GM23248 (cell line): ENCODE results near the gene ZSCAN5B. TPM values are rescaled to one million over a fixed set of nuclear protein-coding genes. Genes with fewer than 3 reads are reported as not detected.
"Not testable (repeated sequence)": the region's sequence is repeated elsewhere in the genome, so short reads cannot be mapped to it uniquely, and the experiment has no call there.

Experiments
- DNase-seq: peaks from one replicate; pipeline ENCODE4 v3.0.0-alpha.2; 2015
- H2AFZ ChIP-seq: fragments of 200-600 bp; sonication (generic); 2 replicates; pipeline ENCODE4 v1.6.1; 2016; ENCODE audit warnings: antibody characterized with exemption
- H3F3A ChIP-seq: fragments of 200-600 bp; sonication (generic); 2 replicates; pipeline ENCODE4 v1.6.1; 2016; ENCODE audit warnings: mild to moderate bottlenecking, antibody characterized with exemption, mixed run types; ENCODE audit not compliant: insufficient read depth
- H3K27ac ChIP-seq: fragments of 200-600 bp; sonication (generic); 2 replicates; pipeline ENCODE4 v1.5.1; 2016; ENCODE audit warnings: mild to moderate bottlenecking
- H3K27me3 ChIP-seq: fragments of 200-600 bp; sonication (generic); replicated peaks from 2 replicates; pipeline ENCODE4 v1.6.1; 2016; ENCODE audit warnings: mild to moderate bottlenecking; ENCODE audit not compliant: insufficient read depth
- H3K36me3 ChIP-seq: fragments of 200-600 bp; sonication (generic); 2 replicates; pipeline ENCODE4 v1.6.1; 2016; ENCODE audit warnings: low read depth, mild to moderate bottlenecking
- H3K4me1 ChIP-seq: fragments of 200-600 bp; sonication (generic); 2 replicates; pipeline ENCODE4 v1.6.1; 2016; ENCODE audit warnings: mild to moderate bottlenecking; ENCODE audit not compliant: insufficient read depth
- H3K4me2 ChIP-seq: fragments of 200-600 bp; sonication (generic); one replicate; pipeline ENCODE4 v1.6.1; 2016; ENCODE audit warnings: mild to moderate bottlenecking; ENCODE audit not compliant: unreplicated experiment
- H3K4me3 ChIP-seq: fragments of 200-600 bp; sonication (generic); 2 replicates; pipeline ENCODE4 v1.5.1; 2016; ENCODE audit warnings: mild to moderate bottlenecking
- H3K79me2 ChIP-seq: fragments of 200-600 bp; sonication (generic); 2 replicates; pipeline ENCODE4 v1.6.1; 2016; ENCODE audit warnings: mild to moderate bottlenecking; ENCODE audit not compliant: insufficient read depth
- H3K9ac ChIP-seq: fragments of 200-600 bp; sonication (generic); 2 replicates; pipeline ENCODE4 v1.6.1; 2016; ENCODE audit warnings: mild to moderate bottlenecking
- H3K9me2 ChIP-seq: fragments of 200-600 bp; sonication (generic); 2 replicates; pipeline ENCODE4 v1.6.1; 2016; ENCODE audit warnings: mixed run types, mild to moderate bottlenecking, moderate library complexity; ENCODE audit not compliant: insufficient read depth
- H3K9me3 ChIP-seq: fragments of 200-600 bp; sonication (generic); one replicate; pipeline ENCODE4 v1.6.1; 2017; ENCODE audit warnings: low read depth
- H4K20me1 ChIP-seq: fragments of 200-600 bp; sonication (generic); 2 replicates; pipeline ENCODE4 v1.6.0; 2016; ENCODE audit not compliant: insufficient read depth
- EZH2 ChIP-seq: fragments of 200-600 bp; sonication (generic); IDR thresholded peaks from 2 replicates; pipeline ENCODE4 v1.6.1; 2018; ENCODE audit warnings: antibody characterized with exemption, mild to moderate bottlenecking; ENCODE audit not compliant: insufficient read depth, poor library complexity, severe bottlenecking
- EZH2phosphoT487 ChIP-seq: fragments of 200-600 bp; sonication (generic); IDR thresholded peaks from 2 replicates; pipeline ENCODE4 v1.6.1; 2018; ENCODE audit warnings: antibody characterized with exemption, moderate library complexity, mild to moderate bottlenecking, low read depth; ENCODE audit not compliant: insufficient read depth
- WGBS, 2 experiments: methylation state at CpG; one replicate each; pipeline ENCODE4 v1.1.6; 2015 to 2017; ENCODE audit warnings: low lambda C conversion rate in 2 of 2, low coverage in 1 of 2; ENCODE audit errors: missing lambda C conversion rate in 2 of 2; 5-methylcytosine and 5-hydroxymethylcytosine counted together
- in situ Hi-C: fragments of 300-500 bp; cut with MboI; formaldehyde crosslinking; loops from 2 replicates; pipeline ENCODE4 v1.15.0; 2020
- polyA plus RNA-seq: library from polyadenylated mRNA; unstranded; fragments of >200 nt; fragmentation: Nextera tagmentation; extraction: Ambion mirVana; gene quantifications from 2 replicates; pipeline ENCODE4 v1.2.1, GENCODE V29; 2016
- total RNA-seq: library from RNA; depleted of rRNA; stranded (reverse); fragments of >200 nt; shearing (Covaris generic); gene quantifications from 2 replicates; pipeline ENCODE4 v1.2.3, GENCODE V29; 2014

The ZSCAN5B gene
- total and polyA plus RNA-seq, 2 experiments from 2014 or later: not detected

- Histone ChIP-seq H2AFZ (no peak overlapping the region), H3K79me2 (no peaks in the 10 kb centered on the region), H3K27ac (no peak overlapping the region), H4K20me1 (no peaks in the 10 kb centered on the region), H3K4me3 (no peak overlapping the region), H3K4me1 (no peaks in the 10 kb centered on the region), H3K9me3 (no peaks in the 10 kb centered on the region), H3K36me3 (no peaks in the 10 kb centered on the region), H3K27me3 (0 out of 2 replicates have a peak, but pooled peaks cover 4% of the 10 kb centered on the region), H3F3A (no peaks in the 10 kb centered on the region), H3K9ac (no peak overlapping the region), H3K9me2 (no peaks in the 10 kb centered on the region), H3K4me2 (no peak overlapping the region)
- WGBS, 2 experiments: 20 to 29% methylated on average over 7 of the region's 7 CpGs
- DNase-seq: no peak
- in situ Hi-C loops: no loop called here
- TF ChIP-seq EZH2phosphoT487 (no peak), EZH2 (no peak)
Observed at GRCh38 chr19:56191115-56191514, 6.5 kb downstream of the ZSCAN5B start.

GRCh38 chr19:56189785-56190184 lies 7.8 kb downstream of the ZSCAN5B start:
- Histone ChIP-seq H3K9me3 (no peaks in the 10 kb centered on the region), H2AFZ (no peak overlapping the region), H3K4me3 (no peak overlapping the region), H3K36me3 (no peaks in the 10 kb centered on the region), H3K4me2 (no peak overlapping the region), H3K27me3 (peaks cover 4% of the 10 kb centered on the region; the same call in 1 of the 2 replicates), H3K9ac (no peak overlapping the region), H3K9me2 (no peaks in the 10 kb centered on the region), H3K4me1 (no peaks in the 10 kb centered on the region), H3K27ac (no peak overlapping the region), H3F3A (no peaks in the 10 kb centered on the region), H4K20me1 (no peaks in the 10 kb centered on the region), H3K79me2 (no peaks in the 10 kb centered on the region)
- no peak for TF ChIP-seq EZH2phosphoT487
- TF ChIP-seq EZH2: no peak
- in situ Hi-C loops: no loop called here
- no peak for DNase-seq
- 54 to 59% methylated on average over 17 of the region's 17 CpGs for WGBS, 2 experiments

- Histone ChIP-seq H3K27me3 (peaks cover 4% of the 10 kb centered on the region; the same call in 1 of the 2 replicates), H3K9me2 (no peaks in the 10 kb centered on the region), H3K9ac (no peak overlapping the region), H3K9me3 (no peaks in the 10 kb centered on the region), H3K4me3 (no peak overlapping the region), H4K20me1 (no peaks in the 10 kb centered on the region), H3K79me2 (no peaks in the 10 kb centered on the region), H3K4me2 (no peak overlapping the region), H3K27ac (no peak overlapping the region), H3K4me1 (no peaks in the 10 kb centered on the region), H3K36me3 (no peaks in the 10 kb centered on the region), H2AFZ (no peak overlapping the region), H3F3A (no peaks in the 10 kb centered on the region)
- in situ Hi-C loops: no loop called here
- TF ChIP-seq EZH2phosphoT487 (no peak), EZH2 (no peak)
- no peak for DNase-seq
- WGBS, 2 experiments: 30 to 32% methylated on average over 11 of the region's 11 CpGs
Observed at GRCh38 chr19:56177564-56178243, 19.9 kb downstream of the ZSCAN5B start.

- no peak for TF ChIP-seq EZH2phosphoT487
- TF ChIP-seq EZH2: no peak
- H3K27me3 ChIP-seq: peaks cover 4% of the 10 kb centered on the region; the same call in 1 of the 2 replicates
Observed at GRCh38 chr19:56176881-56177280, 20.7 kb downstream of the ZSCAN5B start.

GRCh38 chr19:56176310-56176709 lies 21.3 kb downstream of the ZSCAN5B start:
- H4K20me1 ChIP-seq, H3K27me3 ChIP-seq, H3K4me2 ChIP-seq, H3K4me1 ChIP-seq, H3F3A ChIP-seq, H3K9me2 ChIP-seq, H3K9ac ChIP-seq, H3K4me3 ChIP-seq, H3K36me3 ChIP-seq, H3K79me2 ChIP-seq, in situ Hi-C loops, H3K27ac ChIP-seq, DNase-seq, H2AFZ ChIP-seq, H3K9me3 ChIP-seq: not testable (repeated sequence)
- 63 to 80% methylated on average over 2 to 11 of the region's 11 CpGs for WGBS, 2 experiments

More at GRCh38 chr19:56176881-56177280, 20.7 kb downstream of the ZSCAN5B start:
- Histone ChIP-seq H4K20me1 (no peaks in the 10 kb centered on the region), H3K79me2 (no peaks in the 10 kb centered on the region), H3F3A (no peaks in the 10 kb centered on the region), H2AFZ (no peak overlapping the region), H3K9me2 (no peaks in the 10 kb centered on the region), H3K9me3 (no peaks in the 10 kb centered on the region), H3K4me1 (no peaks in the 10 kb centered on the region), H3K27ac (no peak overlapping the region), H3K36me3 (no peaks in the 10 kb centered on the region), H3K4me3 (no peak overlapping the region), H3K4me2 (no peak overlapping the region), H3K9ac (no peak overlapping the region)
- DNase-seq: no peak
- in situ Hi-C loops: no loop called here
- WGBS, 2 experiments: 62 to 63% methylated on average over 18 of the region's 18 CpGs

GRCh38 chr19:56175861-56176307 lies 21.7 kb downstream of the ZSCAN5B start, which contains the start of gene GALP:
TSS of gene GALP (plus strand) at chr19:56176008. CDS start at chr19:56177109, 1,101 bp downstream.
- H3K36me3 ChIP-seq, DNase-seq, H3K9me3 ChIP-seq, in situ Hi-C loops, H3K79me2 ChIP-seq, H3K27ac ChIP-seq, H3K4me3 ChIP-seq, H4K20me1 ChIP-seq, H3K9me2 ChIP-seq, H3K27me3 ChIP-seq, H2AFZ ChIP-seq, H3K4me2 ChIP-seq, H3K4me1 ChIP-seq, H3K9ac ChIP-seq, H3F3A ChIP-seq: not testable (repeated sequence)
- WGBS, 2 experiments: 26 to 31% methylated on average over 11 to 15 of the region's 15 CpGs
